Brain microvascular endothelial cell (primary cell): ENCODE measurements around the gene PDE4D.

ENCODE experiments used
- DNase-seq: peaks from one replicate; pipeline ENCODE4 v3.0.0-alpha.2; 2020
- H3K27ac ChIP-seq: fragments of 250-450 bp; sonication (Bioruptor Pico); 2 replicates; pipeline ENCODE4 v1.5.1; 2020; ENCODE audit warnings: mild to moderate bottlenecking, moderate library complexity
- H3K27me3 ChIP-seq: fragments of 250-450 bp; sonication (Bioruptor Pico); replicated peaks from 2 replicates; pipeline ENCODE4 v1.5.1; 2020; ENCODE audit warnings: mild to moderate bottlenecking
- H3K36me3 ChIP-seq: fragments of 250-450 bp; sonication (Bioruptor Pico); replicated peaks from 2 replicates; pipeline ENCODE4 v1.5.1; 2020; ENCODE audit warnings: mild to moderate bottlenecking
- H3K4me3 ChIP-seq: 2 replicates; pipeline ENCODE4 v1.5.1; 2011; ENCODE audit warnings: low read depth, mild to moderate bottlenecking, control low read depth, low read length, moderate library complexity
- in situ Hi-C: cut with HindIII; loops from 2 replicates; pipeline ENCODE4 v1.10.0; 2017; ENCODE audit warnings: low sequenced_read_pairs, low pct_ligation_motif_present
- TF ChIP-seq, protein P1 (sequence below): IDR thresholded peaks from 2 replicates; pipeline ENCODE4 v1.5.1; 2011; ENCODE audit warnings: low read depth, mild to moderate bottlenecking, moderate library complexity, low read length, control low read depth, inconsistent platforms; ENCODE audit errors: missing control alignments

The PDE4D gene

DNA sequence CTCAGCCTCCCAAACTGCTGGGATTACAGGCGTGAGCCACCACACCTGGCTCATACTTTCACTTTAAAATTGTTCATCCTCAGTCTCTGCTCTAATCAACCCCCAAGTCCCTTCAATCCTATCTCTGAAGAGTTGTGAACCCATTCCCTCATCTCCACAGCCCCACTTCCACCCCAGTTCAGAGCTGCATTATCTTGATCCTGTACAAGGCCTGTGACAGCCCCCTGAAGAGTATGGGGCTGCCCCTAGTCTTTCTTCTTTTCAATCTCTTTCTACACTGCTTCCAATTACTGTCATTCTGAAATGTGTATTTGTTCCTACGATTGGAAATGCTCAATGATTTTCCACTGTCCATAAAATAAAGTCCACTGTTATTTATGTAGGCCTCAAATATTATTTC is 722.4 kb downstream of the PDE4D start:
- in situ Hi-C loops: no loop called here
- H3K36me3 ChIP-seq: no peaks in the 10 kb centered on the region
- no peak for DNase-seq
- TF ChIP-seq, protein P1, sequence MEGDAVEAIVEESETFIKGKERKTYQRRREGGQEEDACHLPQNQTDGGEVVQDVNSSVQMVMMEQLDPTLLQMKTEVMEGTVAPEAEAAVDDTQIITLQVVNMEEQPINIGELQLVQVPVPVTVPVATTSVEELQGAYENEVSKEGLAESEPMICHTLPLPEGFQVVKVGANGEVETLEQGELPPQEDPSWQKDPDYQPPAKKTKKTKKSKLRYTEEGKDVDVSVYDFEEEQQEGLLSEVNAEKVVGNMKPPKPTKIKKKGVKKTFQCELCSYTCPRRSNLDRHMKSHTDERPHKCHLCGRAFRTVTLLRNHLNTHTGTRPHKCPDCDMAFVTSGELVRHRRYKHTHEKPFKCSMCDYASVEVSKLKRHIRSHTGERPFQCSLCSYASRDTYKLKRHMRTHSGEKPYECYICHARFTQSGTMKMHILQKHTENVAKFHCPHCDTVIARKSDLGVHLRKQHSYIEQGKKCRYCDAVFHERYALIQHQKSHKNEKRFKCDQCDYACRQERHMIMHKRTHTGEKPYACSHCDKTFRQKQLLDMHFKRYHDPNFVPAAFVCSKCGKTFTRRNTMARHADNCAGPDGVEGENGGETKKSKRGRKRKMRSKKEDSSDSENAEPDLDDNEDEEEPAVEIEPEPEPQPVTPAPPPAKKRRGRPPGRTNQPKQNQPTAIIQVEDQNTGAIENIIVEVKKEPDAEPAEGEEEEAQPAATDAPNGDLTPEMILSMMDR: no peak
- H3K27me3 ChIP-seq: no peaks in the 10 kb centered on the region
- H3K27ac ChIP-seq: no peak overlapping the region
- H3K4me3 ChIP-seq: no peak overlapping the region

DNA sequence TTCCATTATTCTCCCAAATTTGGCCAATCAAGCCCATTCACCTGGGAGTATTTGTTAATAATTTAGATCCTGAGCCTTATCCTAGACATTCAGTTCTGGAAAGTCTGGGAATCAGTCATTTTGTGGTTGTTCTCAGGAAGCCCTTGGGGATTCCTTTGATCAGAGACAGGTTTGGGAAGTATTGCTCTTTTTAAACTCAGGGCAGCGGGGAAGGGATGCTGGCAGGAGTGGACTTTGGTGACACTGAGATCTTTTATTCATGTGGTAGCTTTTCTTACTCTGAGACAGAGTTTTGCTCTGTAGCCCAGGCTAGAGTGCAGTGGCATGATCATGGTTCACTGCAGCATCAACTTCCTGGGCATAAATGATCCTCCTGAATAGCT is 723.8 kb downstream of the PDE4D start:
- no peak overlapping the region for H3K4me3 ChIP-seq

DNA sequence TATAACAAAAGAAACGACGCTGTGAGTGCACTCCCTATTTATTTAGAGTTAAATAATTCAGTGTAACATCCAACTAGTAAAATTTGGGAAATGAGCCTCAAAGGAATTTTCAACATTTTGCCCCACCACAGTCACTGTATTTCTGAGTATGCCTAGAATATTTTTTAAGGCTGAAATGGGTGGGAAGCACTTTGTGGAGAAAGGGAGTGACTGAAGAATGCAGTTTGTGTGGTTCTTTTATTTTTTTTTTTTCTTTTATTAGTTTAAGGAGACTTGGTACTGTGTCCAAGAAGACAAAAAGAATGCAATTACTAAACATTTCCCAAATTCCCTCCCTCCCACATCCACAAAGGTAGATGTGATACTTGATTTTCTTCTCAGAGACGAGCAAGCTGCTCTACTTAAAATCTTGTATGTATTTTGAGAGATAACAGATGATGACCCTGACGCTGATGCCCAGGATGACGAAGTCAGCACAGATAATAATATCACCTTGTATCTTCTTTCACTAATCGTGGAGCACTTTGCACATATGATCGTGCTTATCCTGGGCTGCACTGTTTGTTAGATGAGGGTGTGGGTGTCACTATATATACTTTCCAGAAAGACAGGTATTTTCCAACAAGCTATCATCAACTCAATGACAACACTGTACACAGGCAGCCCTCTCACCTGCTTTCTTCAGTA is 724.3 kb downstream of the PDE4D start:
- H3K36me3 ChIP-seq: no peaks in the 10 kb centered on the region

More for the DNA sequence above, 723.8 kb downstream of the PDE4D start:
- DNase-seq: no peak
- Histone ChIP-seq H3K36me3 (no peaks in the 10 kb centered on the region), H3K27me3 (no peaks in the 10 kb centered on the region), H3K27ac (no peak overlapping the region)
- TF ChIP-seq, protein P1: no peak
- in situ Hi-C loops: no loop called here

DNA sequence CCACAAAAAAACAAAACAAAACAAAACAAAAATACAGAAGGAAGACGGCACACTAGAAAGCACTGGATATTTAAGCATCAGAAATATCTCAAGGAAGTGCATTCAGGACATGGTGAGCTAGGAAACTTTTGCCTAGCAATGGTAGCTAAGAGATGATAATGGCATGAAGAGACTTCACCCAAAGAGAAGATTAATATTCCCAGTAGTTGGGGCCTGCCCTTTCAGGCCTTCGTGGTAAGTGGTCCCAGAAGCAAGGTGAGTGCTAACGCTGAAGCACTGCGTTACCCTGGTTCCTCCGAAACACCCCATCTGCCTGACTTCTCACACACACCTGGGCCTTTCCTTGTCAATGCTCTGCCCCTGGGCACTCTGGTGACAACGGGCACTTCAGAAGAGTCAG is 725.5 kb downstream of the PDE4D start:
- Histone ChIP-seq H3K27ac (no peak overlapping the region), H3K4me3 (no peak overlapping the region), H3K27me3 (no peaks in the 10 kb centered on the region), H3K36me3 (no peaks in the 10 kb centered on the region)
- DNase-seq: no peak
- in situ Hi-C loops: no loop called here
- TF ChIP-seq, protein P1: no peak

More for the DNA sequence above, 724.3 kb downstream of the PDE4D start:
- H3K4me3 ChIP-seq: no peak overlapping the region
- H3K27ac ChIP-seq: no peak overlapping the region
- no peaks in the 10 kb centered on the region for H3K27me3 ChIP-seq
- TF ChIP-seq, protein P1: no peak
- DNase-seq: no peak
- in situ Hi-C loops: no loop called here

DNA sequence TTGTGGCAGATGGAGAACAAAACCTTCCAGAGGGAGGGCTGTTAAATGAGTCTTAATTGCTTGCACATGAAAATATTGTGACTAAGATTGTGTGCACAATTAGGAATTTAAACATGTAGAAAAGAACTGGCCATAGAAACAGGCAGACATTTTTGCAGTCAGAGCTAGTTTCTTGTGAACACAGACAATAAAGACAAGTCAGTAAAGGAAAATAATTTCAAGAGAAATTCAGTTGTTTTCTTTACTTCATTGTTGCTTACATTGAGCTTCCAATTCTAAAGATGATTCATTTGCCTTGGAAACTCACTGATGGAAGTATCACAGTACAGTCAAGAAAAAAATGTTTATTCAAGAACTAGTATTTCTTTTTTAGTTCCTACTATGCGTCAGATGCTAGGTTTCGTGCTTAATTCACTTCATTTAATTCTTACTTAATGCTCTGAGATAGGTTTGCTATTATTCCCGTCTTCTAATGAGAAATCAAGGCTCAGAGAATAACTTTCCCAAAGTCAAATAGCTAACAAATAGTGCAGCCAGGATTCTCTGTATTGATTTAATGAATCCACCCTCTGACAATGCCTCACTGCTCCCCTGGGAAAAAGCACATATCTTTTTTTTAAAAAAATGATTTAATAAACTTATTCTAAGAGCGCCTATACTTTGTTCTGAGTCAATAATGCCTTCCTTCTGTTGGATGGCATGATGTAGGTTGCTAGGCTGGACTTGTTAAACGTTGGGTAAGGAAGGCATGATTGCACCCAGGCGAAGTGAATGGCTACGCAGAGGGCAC is 729.3 kb downstream of the PDE4D start:
- TF ChIP-seq, protein P1: no peak
- H3K27me3 ChIP-seq: no peaks in the 10 kb centered on the region
- peak overlapping the region; percentile 69 for H3K27ac ChIP-seq
- H3K36me3 ChIP-seq: no peaks in the 10 kb centered on the region
- DNase-seq: peak; percentile 22
- in situ Hi-C loops: no loop called here
- no peak overlapping the region for H3K4me3 ChIP-seq
